OCI-LY1 (cell line): ENCODE measurements around the gene WBP4.

ENCODE experiments used
- H2AFZ ChIP-seq: fragments of 200-600 bp; sonication (generic), shearing (Covaris generic); 2 replicates; pipeline ENCODE4 v1.6.0; 2014; ENCODE audit warnings: antibody characterized with exemption, mild to moderate bottlenecking, low read length
- H3F3A ChIP-seq: fragments of 200-600 bp; sonication (generic), shearing (Covaris generic); 2 replicates; pipeline ENCODE4 v1.6.0; 2014; ENCODE audit warnings: mild to moderate bottlenecking, antibody characterized with exemption, low read length, moderate library complexity; ENCODE audit not compliant: insufficient read depth
- H3K27ac ChIP-seq: fragments of 200-600 bp; sonication (generic); 2 replicates; pipeline ENCODE4 v1.5.1; 2014; ENCODE audit warnings: low read length, mixed run types, mild to moderate bottlenecking, low read depth; ENCODE audit not compliant: poor library complexity, severe bottlenecking
- H3K27me3 ChIP-seq: fragments of 200-600 bp; sonication (generic); 2 replicates; pipeline ENCODE4 v1.6.0; 2014; ENCODE audit warnings: antibody characterized with exemption, mild to moderate bottlenecking, low read length, moderate library complexity; ENCODE audit not compliant: insufficient read depth
- H3K36me3 ChIP-seq: fragments of 200-600 bp; sonication (generic); 2 replicates; pipeline ENCODE4 v1.6.1; 2014; ENCODE audit warnings: mild to moderate bottlenecking, antibody characterized with exemption, low read length, moderate library complexity, mixed read lengths; ENCODE audit not compliant: insufficient read depth
- H3K4me1 ChIP-seq: fragments of 200-600 bp; sonication (generic); 2 replicates; pipeline ENCODE4 v1.5.1; 2014; ENCODE audit warnings: mild to moderate bottlenecking, low read length, moderate library complexity; ENCODE audit not compliant: insufficient read depth, severe bottlenecking
- H3K4me2 ChIP-seq: fragments of 200-600 bp; sonication (generic), shearing (Covaris generic); 2 replicates; pipeline ENCODE4 v1.6.1; 2014; ENCODE audit warnings: low read length
- H3K4me3 ChIP-seq: fragments of 200-600 bp; sonication (generic); 2 replicates; pipeline ENCODE4 v1.5.1; 2014; ENCODE audit warnings: low read length, low read depth, mild to moderate bottlenecking, mixed read lengths; ENCODE audit not compliant: poor library complexity, severe bottlenecking
- H3K79me2 ChIP-seq: fragments of 200-600 bp; shearing (Covaris generic); 2 replicates; pipeline ENCODE4 v1.6.1; 2016; ENCODE audit warnings: mixed run types, low read length, mixed read lengths; ENCODE audit not compliant: insufficient read depth
- H3K9ac ChIP-seq: fragments of 200-600 bp; sonication (generic), shearing (Covaris generic); 2 replicates; pipeline ENCODE4 v1.6.1; 2014; ENCODE audit warnings: mild to moderate bottlenecking, low read length, mixed read lengths
- H3K9me2 ChIP-seq: fragments of 200-600 bp; sonication (generic), shearing (Covaris generic); 2 replicates; pipeline ENCODE4 v1.6.1; 2014; ENCODE audit warnings: low read depth, mild to moderate bottlenecking, low read length, mixed read lengths
- H3K9me3 ChIP-seq: fragments of 200-600 bp; shearing (Covaris generic); 2 replicates; pipeline ENCODE4 v1.6.1; 2014; ENCODE audit warnings: low read length, mixed read lengths
- H4K20me1 ChIP-seq: fragments of 200-600 bp; sonication (generic), shearing (Covaris generic); 2 replicates; pipeline ENCODE4 v1.6.0; 2016; ENCODE audit warnings: mild to moderate bottlenecking, low read length; ENCODE audit not compliant: insufficient read depth
- CTCF ChIP-seq: fragments of 200-600 bp; sonication (generic), shearing (Covaris generic); IDR thresholded peaks from 2 replicates; pipeline ENCODE4 v1.5.1; 2017; ENCODE audit warnings: mild to moderate bottlenecking, antibody characterized with exemption, low read length, moderate library complexity, mixed read lengths
- EZH2 ChIP-seq: fragments of 200-600 bp; sonication (generic), shearing (Covaris generic); IDR thresholded peaks from 2 replicates; pipeline ENCODE4 v1.8.0; 2017; ENCODE audit warnings: borderline replicate concordance, mixed run types, mild to moderate bottlenecking, antibody characterized with exemption, low read length, moderate library complexity, mixed read lengths

WBP4 gene

GRCh38 chr13:41059456-41060081 lies 1.7 kb upstream of the WBP4 start:
- peak overlapping the region; percentile 90 for H3K27ac ChIP-seq
- TF ChIP-seq CTCF (no peak), EZH2 (no peak)
- no peaks in the 10 kb centered on the region for H3K9me2 ChIP-seq
- no peak overlapping the region for H2AFZ ChIP-seq
- H3K9me3 ChIP-seq: no peaks in the 10 kb centered on the region
- no peaks in the 10 kb centered on the region for H4K20me1 ChIP-seq
- H3K79me2 ChIP-seq: peaks cover 28% of the 10 kb centered on the region; the same call in 1 of the 2 replicates
- peaks cover 6% of the 10 kb centered on the region; the same call in 1 of the 2 replicates for H3K36me3 ChIP-seq
- H3K4me3 ChIP-seq: peak overlapping the region; percentile 79
- peaks cover 65% of the 10 kb centered on the region for H3K4me1 ChIP-seq
- H3K4me2 ChIP-seq: peak overlapping the region; percentile 73
- H3K27me3 ChIP-seq: no peaks in the 10 kb centered on the region
- H3K9ac ChIP-seq: peak overlapping the region; percentile 92
- H3F3A ChIP-seq: no peaks in the 10 kb centered on the region

GRCh38 chr13:41060082-41060723 lies 1.1 kb upstream of the WBP4 start:
- no peaks in the 10 kb centered on the region for H3K27me3 ChIP-seq
- no peaks in the 10 kb centered on the region for H3K9me2 ChIP-seq
- no peaks in the 10 kb centered on the region for H3K9me3 ChIP-seq
- peak overlapping the region; percentile 90 for H3K27ac ChIP-seq
- peak overlapping the region; percentile 79 for H3K4me3 ChIP-seq
- TF ChIP-seq EZH2 (no peak), CTCF (peak; percentile 46)
- H3K79me2 ChIP-seq: peaks cover 28% of the 10 kb centered on the region; the same call in 1 of the 2 replicates
- peak overlapping the region; percentile 92 for H3K9ac ChIP-seq
- H3K36me3 ChIP-seq: peaks cover 9% of the 10 kb centered on the region; the same call in 1 of the 2 replicates
- no peaks in the 10 kb centered on the region for H3F3A ChIP-seq
- H3K4me2 ChIP-seq: peak overlapping the region; percentile 73
- no peaks in the 10 kb centered on the region for H4K20me1 ChIP-seq
- peaks cover 59% of the 10 kb centered on the region for H3K4me1 ChIP-seq
- no peak overlapping the region for H2AFZ ChIP-seq

- H3K27ac ChIP-seq: peak overlapping the region; percentile 90
- no peaks in the 10 kb centered on the region for H4K20me1 ChIP-seq
- no peaks in the 10 kb centered on the region for H3K9me3 ChIP-seq
- peaks cover 28% of the 10 kb centered on the region; the same call in 1 of the 2 replicates for H3K79me2 ChIP-seq
- no peaks in the 10 kb centered on the region for H3F3A ChIP-seq
- no peak overlapping the region for H2AFZ ChIP-seq
- no peaks in the 10 kb centered on the region for H3K9me2 ChIP-seq
- H3K4me3 ChIP-seq: peak overlapping the region; percentile 79
- H3K36me3 ChIP-seq: peaks cover 14% of the 10 kb centered on the region; the same call in 1 of the 2 replicates
- H3K9ac ChIP-seq: peak overlapping the region; percentile 92
- H3K4me2 ChIP-seq: peak overlapping the region; percentile 73
- TF ChIP-seq EZH2 (no peak), CTCF (no peak)
- H3K27me3 ChIP-seq: no peaks in the 10 kb centered on the region
- peaks cover 56% of the 10 kb centered on the region for H3K4me1 ChIP-seq
Observed at GRCh38 chr13:41060724-41061074, 610 bp upstream of the WBP4 start.
